ENCODE data around the gene PWP2.

- no peak for TF ChIP-seq CTCF (IDR thresholded peaks at IDR 0.05)
- TF ChIP-seq POLR2AphosphoS5 (IDR thresholded peaks at IDR 0.05; ENCODE audit: insufficient read depth in 1 of 2, low read depth in 1 of 2) = no peak
Measured at GRCh38 chr21:44078411-44078981, 28.7 kb upstream of the PWP2 start.
